Measurements from ENCODE around the gene KSR2. TPM values are rescaled to one million over a fixed set of nuclear protein-coding genes. Genes with fewer than 3 reads are reported as not detected.

KSR2 gene
- total RNA-seq, 1 donor from 2014 or later = 1.4 TPM

- TF ChIP-seq CTCF (IDR thresholded peaks at IDR 0.05) = no peak
- Histone ChIP-seq H3K27ac (no peak overlapping the region), H3K4me1 (no peaks in the 10 kb centered on the region), H3K27me3 (peaks cover 17% of the 10 kb centered on the region), H3K36me3 (no peaks in the 10 kb centered on the region), H3K4me3 (no peak overlapping the region), H3K9me3 (no peaks in the 10 kb centered on the region)
- ATAC-seq (no peak), DNase-seq (no peak)
- intact Hi-C loops (cut with DNase I) = no loop called here
Measured at GRCh38 chr12:117872546-117873169, 96.1 kb downstream of the KSR2 start.

GRCh38 chr12:117869551-117869950 lies 99.2 kb downstream of the KSR2 start:
- ATAC-seq (no peak), DNase-seq (no peak)
- Histone ChIP-seq H3K4me3 (no peak overlapping the region), H3K36me3 (no peaks in the 10 kb centered on the region), H3K27me3 (no peaks in the 10 kb centered on the region), H3K4me1 (no peaks in the 10 kb centered on the region), H3K9me3 (no peaks in the 10 kb centered on the region), H3K27ac (no peak overlapping the region)
- no peak for TF ChIP-seq CTCF (IDR thresholded peaks at IDR 0.05)
- intact Hi-C loops (cut with DNase I) = no loop called here

GRCh38 chr12:117867348-117867747 lies 101.4 kb downstream of the KSR2 start:
- intact Hi-C loops (cut with DNase I) = no loop called here
- H3K4me1 ChIP-seq = no peaks in the 10 kb centered on the region
- H3K27ac ChIP-seq = no peak overlapping the region
- TF ChIP-seq CTCF (IDR thresholded peaks at IDR 0.05) = no peak
- no peaks in the 10 kb centered on the region for H3K36me3 ChIP-seq
- DNase-seq = no peak
- no peak for ATAC-seq
- no peaks in the 10 kb centered on the region for H3K9me3 ChIP-seq
- H3K4me3 ChIP-seq = no peak overlapping the region
- H3K27me3 ChIP-seq = no peaks in the 10 kb centered on the region

GRCh38 chr12:117865505-117865904 lies 103.3 kb downstream of the KSR2 start:
- no peak overlapping the region for H3K4me3 ChIP-seq
- intact Hi-C loops (cut with DNase I) = no loop called here
- no peaks in the 10 kb centered on the region for H3K9me3 ChIP-seq
- TF ChIP-seq CTCF (IDR thresholded peaks at IDR 0.05) = no peak
- H3K27ac ChIP-seq = no peak overlapping the region
- ATAC-seq = no peak
- no peak for DNase-seq
- H3K27me3 ChIP-seq = no peaks in the 10 kb centered on the region
- H3K36me3 ChIP-seq = no peaks in the 10 kb centered on the region
- H3K4me1 ChIP-seq = no peaks in the 10 kb centered on the region

- Histone ChIP-seq H3K4me1 (no peaks in the 10 kb centered on the region), H3K4me3 (no peak overlapping the region), H3K27ac (no peak overlapping the region), H3K9me3 (no peaks in the 10 kb centered on the region), H3K36me3 (no peaks in the 10 kb centered on the region), H3K27me3 (no peaks in the 10 kb centered on the region)
- no peak for ATAC-seq
- intact Hi-C loops (cut with DNase I) = no loop called here
- TF ChIP-seq CTCF (IDR thresholded peaks at IDR 0.05) = no peak
- no peak for DNase-seq
Measured at GRCh38 chr12:117863002-117863709, 105.6 kb downstream of the KSR2 start.

Data from upper lobe of right lung (tissue), 1 donor.